BJ (cell line): Measurements from ENCODE around the gene FRMD4A. TPM values are rescaled to one million over a fixed set of nuclear protein-coding genes. Genes with fewer than 3 reads are reported as not detected.

ENCODE experiments used
- CTCF ChIA-PET: fragments of 350-600 bp; formaldehyde crosslinking; extraction: SDS; loops from one replicate; lab custom pipeline; 2021; ENCODE audit warnings: antibody characterized with exemption, inconsistent platforms; lab: Yijun Ruan, JAX
- POLR2A ChIA-PET: fragments of 300-600 bp; sonication (Branson Sonifier 250); formaldehyde crosslinking; extraction: SDS; loops from one replicate; lab custom pipeline; 2021; ENCODE audit warnings: antibody characterized with exemption; lab: Charles Lee
- DNase-seq: peaks from one replicate; pipeline ENCODE4 v3.0.0-alpha.2; 2011; ENCODE audit warnings: low read depth
- H3K27me3 ChIP-seq: 2 replicates; pipeline ENCODE4 v1.6.0; 2011; ENCODE audit warnings: low read length; ENCODE audit not compliant: control insufficient read depth, insufficient read depth
- H3K36me3 ChIP-seq: 2 replicates; pipeline ENCODE4 v1.5.1; 2011; ENCODE audit warnings: low read length; ENCODE audit not compliant: control insufficient read depth, insufficient read depth
- H3K4me3 ChIP-seq: 2 replicates; pipeline ENCODE4 v1.5.1; 2011; ENCODE audit warnings: low read depth, mild to moderate bottlenecking, control low read depth, low read length
- polyA plus RNA-seq: library from polyadenylated mRNA; depleted of rRNA; stranded (reverse); fragments of >200 nt; gene quantifications from 2 replicates; pipeline ENCODE4 v1.2.3, GENCODE V29; 2011
- TF ChIP-seq, protein P1 (sequence below): IDR thresholded peaks from 2 replicates; pipeline ENCODE4 v1.5.1; 2011; ENCODE audit warnings: low read depth, mild to moderate bottlenecking, control low read depth, inconsistent platforms, low read length, moderate library complexity; ENCODE audit not compliant: insufficient read depth

FRMD4A gene
- polyA plus RNA-seq, 1 experiment = 31.6 TPM

DNA sequence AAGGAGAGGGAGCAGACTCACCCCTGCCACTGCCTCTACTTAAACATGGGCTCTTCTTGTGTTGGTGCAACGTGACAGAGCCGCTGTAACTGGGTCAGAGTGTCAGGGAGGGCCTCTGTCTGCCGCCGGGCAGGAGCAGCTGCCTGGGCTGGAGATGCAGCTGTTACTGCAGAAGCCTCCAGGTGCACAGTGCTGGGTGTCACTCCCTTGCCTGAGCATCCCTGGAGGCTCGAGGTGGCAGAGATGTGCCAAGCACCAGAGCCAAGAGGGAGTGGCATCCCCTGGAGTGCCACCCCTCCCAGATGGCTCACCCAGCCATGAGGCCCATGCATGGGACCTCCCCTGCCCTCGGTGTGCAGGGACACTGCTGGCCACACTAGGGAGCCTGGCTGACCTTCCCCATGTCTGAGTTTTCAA, 598.3 kb downstream of the FRMD4A start:
- no peak for DNase-seq
- ChIA-PET POLR2A (no interaction called here), CTCF (no interaction called here)
- TF ChIP-seq, protein P1, sequence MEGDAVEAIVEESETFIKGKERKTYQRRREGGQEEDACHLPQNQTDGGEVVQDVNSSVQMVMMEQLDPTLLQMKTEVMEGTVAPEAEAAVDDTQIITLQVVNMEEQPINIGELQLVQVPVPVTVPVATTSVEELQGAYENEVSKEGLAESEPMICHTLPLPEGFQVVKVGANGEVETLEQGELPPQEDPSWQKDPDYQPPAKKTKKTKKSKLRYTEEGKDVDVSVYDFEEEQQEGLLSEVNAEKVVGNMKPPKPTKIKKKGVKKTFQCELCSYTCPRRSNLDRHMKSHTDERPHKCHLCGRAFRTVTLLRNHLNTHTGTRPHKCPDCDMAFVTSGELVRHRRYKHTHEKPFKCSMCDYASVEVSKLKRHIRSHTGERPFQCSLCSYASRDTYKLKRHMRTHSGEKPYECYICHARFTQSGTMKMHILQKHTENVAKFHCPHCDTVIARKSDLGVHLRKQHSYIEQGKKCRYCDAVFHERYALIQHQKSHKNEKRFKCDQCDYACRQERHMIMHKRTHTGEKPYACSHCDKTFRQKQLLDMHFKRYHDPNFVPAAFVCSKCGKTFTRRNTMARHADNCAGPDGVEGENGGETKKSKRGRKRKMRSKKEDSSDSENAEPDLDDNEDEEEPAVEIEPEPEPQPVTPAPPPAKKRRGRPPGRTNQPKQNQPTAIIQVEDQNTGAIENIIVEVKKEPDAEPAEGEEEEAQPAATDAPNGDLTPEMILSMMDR = no peak
- H3K36me3 ChIP-seq = peaks cover 5% of the 10 kb centered on the region; the same call in 1 of the 2 replicates
- no peaks in the 10 kb centered on the region for H3K27me3 ChIP-seq
- H3K4me3 ChIP-seq = no peak overlapping the region

- POLR2A ChIA-PET = no interaction called here
- H3K36me3 ChIP-seq = peaks cover 6% of the 10 kb centered on the region; the same call in 1 of the 2 replicates
Observed at GRCh38 chr10:13731799-13732198, 598.9 kb downstream of the FRMD4A start.

DNA sequence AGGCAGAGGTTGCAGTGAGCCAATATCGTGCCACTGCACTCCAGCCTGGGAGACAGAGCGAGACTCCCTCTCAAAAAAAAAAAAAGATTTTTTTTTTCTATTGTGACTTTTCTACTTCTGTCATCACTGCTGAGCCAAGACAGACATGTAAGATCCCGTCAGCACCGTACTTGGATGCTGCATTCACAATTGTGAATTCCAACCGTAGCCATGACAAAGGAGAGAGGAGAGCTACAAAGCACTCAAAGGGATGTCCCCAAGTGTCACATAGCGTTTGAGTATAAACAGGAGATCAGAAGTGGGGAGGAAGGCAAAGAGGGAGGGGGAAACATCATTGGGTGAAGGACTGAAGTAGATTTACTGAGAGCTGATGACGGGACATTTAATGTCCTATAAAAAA, 599.8 kb downstream of the FRMD4A start:
- TF ChIP-seq, protein P1 = no peak
- DNase-seq = no peak
- ChIA-PET CTCF (interaction anchor here (0.9 kb wide), 1 partner anchor 142 kb away, joined by 3 read pairs; no protein-coding TSS in a partner anchor), POLR2A (interaction anchor here (0.6 to 0.7 kb wide), 2 partner anchors 17 to 378 kb away, joined by 5 to 9 read pairs; no protein-coding TSS in a partner anchor)
- Histone ChIP-seq H3K4me3 (no peak overlapping the region), H3K36me3 (peaks cover 6% of the 10 kb centered on the region; the same call in 1 of the 2 replicates), H3K27me3 (no peaks in the 10 kb centered on the region)

More at GRCh38 chr10:13731799-13732198, 598.9 kb downstream of the FRMD4A start:
- Histone ChIP-seq H3K4me3 (no peak overlapping the region), H3K27me3 (no peaks in the 10 kb centered on the region)
- TF ChIP-seq, protein P1 = no peak
- CTCF ChIA-PET = no interaction called here
- no peak for DNase-seq

DNA sequence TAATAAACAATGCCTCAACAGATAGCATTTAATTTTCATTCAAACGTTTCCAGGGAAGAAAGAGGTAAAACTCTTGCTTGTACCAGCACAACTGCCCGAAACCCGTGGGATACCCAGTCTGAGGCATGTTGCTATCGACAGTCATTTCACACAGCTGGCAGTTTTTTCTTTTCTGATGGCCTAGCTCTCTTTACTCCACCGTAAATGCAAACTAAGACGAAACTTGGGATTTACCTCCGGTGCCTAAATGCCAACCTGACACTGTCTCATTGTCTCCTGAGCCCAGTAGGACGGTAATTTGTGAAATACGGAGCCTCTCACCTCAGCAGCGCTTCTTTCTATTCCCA, 600.4 kb downstream of the FRMD4A start:
- Histone ChIP-seq H3K27me3 (no peaks in the 10 kb centered on the region), H3K36me3 (peaks cover 6% of the 10 kb centered on the region; the same call in 1 of the 2 replicates), H3K4me3 (no peak overlapping the region)
- DNase-seq = no peak
- POLR2A ChIA-PET = no interaction called here
- TF ChIP-seq, protein P1 = no peak
- CTCF ChIA-PET = interaction anchor here (0.9 kb wide), 1 partner anchor 141 kb away, joined by 3 read pairs; no protein-coding TSS in a partner anchor

DNA sequence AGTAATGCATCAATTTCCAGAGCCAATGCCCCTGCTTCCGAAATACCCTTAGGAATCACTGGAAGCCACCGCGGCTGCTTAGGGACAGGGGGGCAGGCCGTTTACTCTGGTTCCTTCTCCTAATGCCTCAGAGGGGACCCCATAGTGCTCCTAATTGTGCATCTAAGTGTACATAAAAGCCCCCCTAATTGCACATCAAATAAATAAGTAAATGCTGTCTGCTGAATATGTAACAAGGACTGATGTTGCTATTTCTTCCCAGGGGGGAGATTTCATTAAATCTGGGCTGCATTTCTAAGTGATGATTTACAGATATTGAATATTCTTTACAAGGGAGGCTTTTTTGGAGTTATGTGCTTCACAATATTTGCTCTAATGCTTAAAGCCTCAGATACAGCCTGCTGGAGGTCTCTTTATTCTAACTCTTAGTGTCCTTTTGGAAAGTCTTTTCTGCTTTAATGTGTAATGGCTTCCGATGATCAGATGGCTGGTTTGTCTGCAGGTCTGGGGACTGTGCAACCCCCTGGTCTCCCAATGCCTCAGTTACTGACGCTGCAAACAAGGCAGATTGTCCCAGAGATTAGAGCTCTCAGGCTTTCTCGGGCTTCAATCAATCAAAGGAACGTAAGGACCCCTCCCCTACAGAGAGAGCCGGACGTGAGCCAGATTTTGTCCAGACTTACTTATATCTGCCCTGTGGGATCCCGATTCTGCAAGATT, 601.0 kb downstream of the FRMD4A start:
- CTCF ChIA-PET = no interaction called here
- POLR2A ChIA-PET = no interaction called here

More for the DNA sequence above, 601.0 kb downstream of the FRMD4A start:
- H3K36me3 ChIP-seq = peaks cover 6% of the 10 kb centered on the region; the same call in 1 of the 2 replicates
- no peak for DNase-seq
- H3K27me3 ChIP-seq = no peaks in the 10 kb centered on the region
- TF ChIP-seq, protein P1 = no peak
- H3K4me3 ChIP-seq = no peak overlapping the region
